HepG2 (cell line): ENCODE results near the gene MORN1. TPM values are rescaled to one million over a fixed set of nuclear protein-coding genes. Genes with fewer than 3 reads are reported as not detected.

Experiments
- AGO1 ChIP-seq: fragments of 200-400 bp; formaldehyde crosslinking; IDR thresholded peaks from 2 replicates; pipeline ENCODE4 v1.6.1; 2017; ENCODE audit warnings: mild to moderate bottlenecking, low read depth, low read length, moderate library complexity; ENCODE audit not compliant: poor library complexity, severe bottlenecking
- ELK4 ChIP-seq: sonication (generic); formaldehyde crosslinking; IDR thresholded peaks from 2 replicates; pipeline ENCODE4 v1.9.0; 2021; ENCODE audit warnings: missing genetic modification reagents, borderline replicate concordance
- FOSL2 ChIP-seq: sonication (generic); formaldehyde crosslinking; IDR thresholded peaks from 2 replicates; pipeline ENCODE4 v1.4.0; 2020; ENCODE audit warnings: missing genetic modification reagents
- FOXA3 ChIP-seq: IDR thresholded peaks from 2 replicates; pipeline ENCODE4 v1.6.1; 2016; ENCODE audit warnings: missing genetic modification reagents, missing compliant biosample characterization
- FOXK1 ChIP-seq: sonication (generic); formaldehyde crosslinking; IDR thresholded peaks from 2 replicates; pipeline ENCODE4 v1.4.0; 2020; ENCODE audit warnings: low read depth, missing genetic modification reagents, borderline replicate concordance
- GATAD2A ChIP-seq: IDR thresholded peaks from 2 replicates; pipeline ENCODE4 v1.6.1; 2016
- GLI4 ChIP-seq: sonication (generic); formaldehyde crosslinking; IDR thresholded peaks from 2 replicates; pipeline ENCODE4 v1.5.1; 2020; ENCODE audit warnings: missing genetic modification reagents, mild to moderate bottlenecking, moderate library complexity, borderline replicate concordance
- HDAC2 ChIP-seq: sonication (generic); formaldehyde crosslinking; IDR thresholded peaks from 2 replicates; pipeline ENCODE4 v1.4.0; 2020; ENCODE audit warnings: missing genetic modification reagents
- MXD4 ChIP-seq: IDR thresholded peaks from 2 replicates; pipeline ENCODE4 v1.6.1; 2016; ENCODE audit warnings: mild to moderate bottlenecking, missing biosample characterization, missing genetic modification reagents
- MXI1 ChIP-seq: IDR thresholded peaks from 3 replicates; pipeline ENCODE4 v1.6.1; 2012; ENCODE audit warnings: low read depth, low read length, inconsistent platforms, borderline replicate concordance
- PCBP1 ChIP-seq: fragments of 200-400 bp; formaldehyde crosslinking; IDR thresholded peaks from 2 replicates; pipeline ENCODE4 v1.6.1; 2017; ENCODE audit warnings: mild to moderate bottlenecking, low read depth, low read length, borderline replicate concordance
- PRDM4 ChIP-seq: sonication (generic); formaldehyde crosslinking; IDR thresholded peaks from 2 replicates; pipeline ENCODE4 v1.9.0; 2021; ENCODE audit warnings: missing genetic modification reagents, borderline replicate concordance
- RXRA ChIP-seq: sonication (generic); formaldehyde crosslinking; IDR thresholded peaks from 2 replicates; pipeline ENCODE4 v1.5.1; 2020; ENCODE audit warnings: missing genetic modification reagents
- SMARCC2 ChIP-seq: fragments of 450-650 bp; IDR thresholded peaks from 2 replicates; pipeline ENCODE4 v1.6.1; 2017; ENCODE audit warnings: antibody characterized with exemption, mild to moderate bottlenecking
- SMARCE1 ChIP-seq: fragments of 450-650 bp; IDR thresholded peaks from 2 replicates; pipeline ENCODE4 v1.6.1; 2017; ENCODE audit warnings: borderline replicate concordance
- SOX6 ChIP-seq, 2 experiments: fragments of 450-650 bp in 1 of 2; sonication (generic) in 1 of 2; formaldehyde crosslinking in 1 of 2; IDR thresholded peaks; 2 replicates each; pipeline versions ENCODE4 v1.4.0 to v1.6.1; 2017 to 2020; ENCODE audit warnings: antibody characterized with exemption in 1 of 2, mild to moderate bottlenecking in 1 of 2, missing genetic modification reagents in 1 of 2
- ZKSCAN8 ChIP-seq: IDR thresholded peaks from 2 replicates; pipeline ENCODE4 v1.6.1; 2016; ENCODE audit warnings: borderline replicate concordance, missing genetic modification reagents, missing compliant biosample characterization
- ZSCAN25 ChIP-seq: sonication (generic); formaldehyde crosslinking; IDR thresholded peaks from 2 replicates; pipeline ENCODE4 v1.8.0; 2022; ENCODE audit warnings: mild to moderate bottlenecking, missing genetic modification reagents
- polyA plus RNA-seq, 8 experiments: library from polyadenylated mRNA; depleted of rRNA in 3 of 8; stranded (reverse) in 7 of 8; unstranded in 1 of 8; fragments of >200 nt; fragmentation: Illumina TruSeq in 4 of 8; extraction: Trizol in 4 of 8; gene quantifications; 2 replicates each; pipeline versions ENCODE4 v1.2.1 to v1.2.3, GENCODE V29; 2011 to 2016; ENCODE audit warnings: low read depth in 4 of 8, missing spikeins in 1 of 8, mixed read lengths in 1 of 8; ENCODE audit not compliant: insufficient read depth in 1 of 8
- total RNA-seq, 5 experiments: library from RNA; depleted of rRNA; stranded (reverse); fragments of >200 nt; fragmentation: Illumina TruSeq; extraction: Trizol; gene quantifications; 2 replicates each; pipeline ENCODE4 v1.2.3, GENCODE V29; 2016; ENCODE audit warnings: low read depth in 1 of 5
- TF ChIP-seq, protein P1 (sequence below): sonication (generic); formaldehyde crosslinking; IDR thresholded peaks from 2 replicates; pipeline ENCODE4 v1.5.0; 2020; ENCODE audit warnings: mild to moderate bottlenecking, missing genetic modification reagents, moderate library complexity

MORN1 gene
- total and polyA plus RNA-seq, 2 of the 13 experiments (the other 11 are each of a cell fraction or from before 2014, with no cell fraction given): 3.1 to 6.5 TPM

DNA sequence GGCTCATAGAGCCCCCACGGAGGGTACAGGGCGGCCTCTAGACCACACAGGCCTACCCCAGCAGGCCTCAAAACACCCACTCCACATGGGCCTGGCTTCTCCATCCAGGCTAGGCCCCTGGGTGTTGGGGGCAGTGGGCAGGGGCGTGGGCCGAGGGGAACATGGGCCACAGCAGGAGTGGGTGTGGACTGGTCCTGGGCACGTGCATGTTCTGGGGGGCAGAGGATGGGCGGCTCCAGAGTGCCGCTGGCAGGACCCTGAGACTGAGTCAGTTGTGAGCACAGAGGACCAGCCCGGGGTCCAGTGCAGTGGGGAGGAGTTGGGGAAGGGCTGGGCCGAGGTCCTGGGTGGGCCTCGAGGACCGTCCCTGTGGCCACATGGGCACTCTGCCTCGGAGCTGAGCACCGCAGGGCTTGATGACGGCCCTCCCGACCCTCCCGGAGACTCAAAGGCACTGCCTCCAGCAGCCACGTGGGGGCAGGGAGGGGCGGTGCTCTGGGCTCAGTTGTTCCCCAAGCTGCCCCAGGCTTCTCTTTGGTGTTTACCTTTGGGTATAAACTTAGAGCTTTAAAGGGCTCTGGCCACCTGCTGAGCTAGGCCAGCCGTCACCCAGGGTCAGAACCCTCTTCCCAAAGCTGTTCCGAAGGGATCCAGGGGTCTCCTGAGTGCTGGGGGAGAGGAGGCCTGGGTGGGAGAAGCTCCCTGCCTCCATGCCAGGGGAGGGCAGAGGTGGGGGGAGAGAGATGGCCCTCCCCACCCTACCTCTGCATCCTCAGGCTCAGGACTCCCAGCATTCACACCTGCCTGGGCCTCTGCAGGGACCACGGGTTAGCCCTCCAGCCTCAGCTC, 79.9 kb downstream of the MORN1 start (continued):
- TF ChIP-seq, protein P1, sequence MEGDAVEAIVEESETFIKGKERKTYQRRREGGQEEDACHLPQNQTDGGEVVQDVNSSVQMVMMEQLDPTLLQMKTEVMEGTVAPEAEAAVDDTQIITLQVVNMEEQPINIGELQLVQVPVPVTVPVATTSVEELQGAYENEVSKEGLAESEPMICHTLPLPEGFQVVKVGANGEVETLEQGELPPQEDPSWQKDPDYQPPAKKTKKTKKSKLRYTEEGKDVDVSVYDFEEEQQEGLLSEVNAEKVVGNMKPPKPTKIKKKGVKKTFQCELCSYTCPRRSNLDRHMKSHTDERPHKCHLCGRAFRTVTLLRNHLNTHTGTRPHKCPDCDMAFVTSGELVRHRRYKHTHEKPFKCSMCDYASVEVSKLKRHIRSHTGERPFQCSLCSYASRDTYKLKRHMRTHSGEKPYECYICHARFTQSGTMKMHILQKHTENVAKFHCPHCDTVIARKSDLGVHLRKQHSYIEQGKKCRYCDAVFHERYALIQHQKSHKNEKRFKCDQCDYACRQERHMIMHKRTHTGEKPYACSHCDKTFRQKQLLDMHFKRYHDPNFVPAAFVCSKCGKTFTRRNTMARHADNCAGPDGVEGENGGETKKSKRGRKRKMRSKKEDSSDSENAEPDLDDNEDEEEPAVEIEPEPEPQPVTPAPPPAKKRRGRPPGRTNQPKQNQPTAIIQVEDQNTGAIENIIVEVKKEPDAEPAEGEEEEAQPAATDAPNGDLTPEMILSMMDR (CRISPR knock-in tag): peak; percentile 76
- no peak for TF ChIP-seq SMARCC2
- 0 out of 2 replicates have a peak, but pooled peaks have one; percentile 53 for TF ChIP-seq RXRA (CRISPR knock-in tag)
- TF ChIP-seq FOXK1: peak; percentile 36; the same call in 1 of the 2 replicates
- no peak for TF ChIP-seq PRDM4 (CRISPR knock-in tag)
- 0 out of 2 replicates have a peak, but pooled peaks have one; percentile 30 for TF ChIP-seq PCBP1
- TF ChIP-seq MXI1: 0 out of 3 replicates have a peak, but pooled peaks have one; percentile 19
- TF ChIP-seq FOXA3 (CRISPR knock-in tag): peak; percentile 61
- TF ChIP-seq SOX6 (IDR thresholded peaks at IDR 0.05): no peak
- TF ChIP-seq SOX6 (CRISPR knock-in tag; IDR thresholded peaks at IDR 0.05): 0 out of 2 replicates have a peak, but pooled peaks have one; percentile 24
- TF ChIP-seq MXD4 (CRISPR knock-in tag): 0 out of 2 replicates have a peak, but pooled peaks have one; percentile 28
- TF ChIP-seq GATAD2A: peak; percentile 41; the same call in 1 of the 2 replicates
- peak; percentile 42 for TF ChIP-seq HDAC2 (CRISPR knock-in tag)
- peak; percentile 89 for TF ChIP-seq AGO1
- TF ChIP-seq FOSL2: peak; percentile 25; the same call in 1 of the 2 replicates
- 0 out of 2 replicates have a peak, but pooled peaks have one; percentile 29 for TF ChIP-seq GLI4 (CRISPR knock-in tag)
- TF ChIP-seq ELK4: no peak
- TF ChIP-seq ZKSCAN8 (CRISPR knock-in tag): no peak
- TF ChIP-seq ZSCAN25 (CRISPR knock-in tag): peak; percentile 92; the same call in 1 of the 2 replicates
- TF ChIP-seq SMARCE1: no peak
